ENCODE results near the gene HNRNPUL2.
"Not testable (repeated sequence)": the region's sequence is repeated elsewhere in the genome, so short reads cannot be mapped to it uniquely, and the experiment has no call there.

The HNRNPUL2 gene

GRCh38 chr11:62752994-62753735 is 25.9 kb upstream of the HNRNPUL2 start:
- 93 to 96% methylated on average over 14 to 15 of the region's 15 CpGs for WGBS, 2 experiments (ENCODE audit: insufficient coverage in 2 of 2)
- Histone ChIP-seq H3K27ac (ENCODE audit: low read depth, low read length, severe bottlenecking) (no peak overlapping the region), H3K4me3 (ENCODE audit: extremely low read depth, insufficient read depth, low read length, poor library complexity, severe bottlenecking) (peak overlapping the region; percentile 69), H3K4me1 (ENCODE audit: control insufficient read depth, insufficient read depth, low read length, poor library complexity, severe bottlenecking) (peaks cover 9% of the 10 kb centered on the region), H3K36me3 (ENCODE audit: control insufficient read depth, insufficient read depth, low read length) (peaks cover 13% of the 10 kb centered on the region), H3K9me3 (ENCODE audit: control insufficient read depth, low read length) (no peaks in the 10 kb centered on the region)

- WGBS, 2 experiments (ENCODE audit: insufficient coverage in 2 of 2): 97 to 98% methylated on average over 12 to 13 of the region's 14 CpGs
- Histone ChIP-seq H3K4me1 (ENCODE audit: control insufficient read depth, insufficient read depth, low read length, poor library complexity, severe bottlenecking) (peaks cover 9% of the 10 kb centered on the region), H3K9me3 (ENCODE audit: control insufficient read depth, low read length) (no peaks in the 10 kb centered on the region), H3K4me3 (ENCODE audit: extremely low read depth, insufficient read depth, low read length, poor library complexity, severe bottlenecking) (no peak overlapping the region), H3K27ac (ENCODE audit: low read depth, low read length, severe bottlenecking) (no peak overlapping the region), H3K36me3 (ENCODE audit: control insufficient read depth, insufficient read depth, low read length) (peaks cover 13% of the 10 kb centered on the region)
Observed at GRCh38 chr11:62752177-62752785, 25.0 kb upstream of the HNRNPUL2 start.

- not testable (repeated sequence) for H3K4me1 ChIP-seq (ENCODE audit: control insufficient read depth, insufficient read depth, low read length, poor library complexity, severe bottlenecking); H3K9me3 ChIP-seq (ENCODE audit: control insufficient read depth, low read length); H3K27ac ChIP-seq (ENCODE audit: low read depth, low read length, severe bottlenecking); H3K4me3 ChIP-seq (ENCODE audit: extremely low read depth, insufficient read depth, low read length, poor library complexity, severe bottlenecking)
- 93 to 100% methylated on average over 3 to 5 of the region's 5 CpGs for WGBS, 2 experiments (ENCODE audit: insufficient coverage in 2 of 2)
- peaks cover 13% of the 10 kb centered on the region for H3K36me3 ChIP-seq (ENCODE audit: control insufficient read depth, insufficient read depth, low read length)
Observed at GRCh38 chr11:62749931-62750330, 22.7 kb upstream of the HNRNPUL2 start.

GRCh38 chr11:62747475-62748160 is 20.4 kb upstream of the HNRNPUL2 start:
- 95% methylated on average over 4 to 5 of the region's 9 CpGs for WGBS, 2 experiments (ENCODE audit: insufficient coverage in 2 of 2)
- peak overlapping the region; percentile 45 for H3K27ac ChIP-seq (ENCODE audit: low read depth, low read length, severe bottlenecking)
- H3K4me1 ChIP-seq (ENCODE audit: control insufficient read depth, insufficient read depth, low read length, poor library complexity, severe bottlenecking): peaks cover 4% of the 10 kb centered on the region
- no peaks in the 10 kb centered on the region for H3K9me3 ChIP-seq (ENCODE audit: control insufficient read depth, low read length)
- H3K36me3 ChIP-seq (ENCODE audit: control insufficient read depth, insufficient read depth, low read length): peaks cover 8% of the 10 kb centered on the region
- no peak overlapping the region for H3K4me3 ChIP-seq (ENCODE audit: extremely low read depth, insufficient read depth, low read length, poor library complexity, severe bottlenecking)

- no peak overlapping the region for H3K4me3 ChIP-seq (ENCODE audit: extremely low read depth, insufficient read depth, low read length, poor library complexity, severe bottlenecking)
- H3K4me1 ChIP-seq (ENCODE audit: control insufficient read depth, insufficient read depth, low read length, poor library complexity, severe bottlenecking): no peaks in the 10 kb centered on the region
- H3K9me3 ChIP-seq (ENCODE audit: control insufficient read depth, low read length): no peaks in the 10 kb centered on the region
- H3K36me3 ChIP-seq (ENCODE audit: control insufficient read depth, insufficient read depth, low read length): peaks cover 86% of the 10 kb centered on the region
- H3K27ac ChIP-seq (ENCODE audit: low read depth, low read length, severe bottlenecking): no peak overlapping the region
Observed at GRCh38 chr11:62737196-62737595, 9.9 kb upstream of the HNRNPUL2 start.

GRCh38 chr11:62732830-62733229 is 5.6 kb upstream of the HNRNPUL2 start:
- H3K4me1 ChIP-seq (ENCODE audit: control insufficient read depth, insufficient read depth, low read length, poor library complexity, severe bottlenecking): peaks cover 4% of the 10 kb centered on the region
- peaks cover 69% of the 10 kb centered on the region for H3K36me3 ChIP-seq (ENCODE audit: control insufficient read depth, insufficient read depth, low read length)
- no peak overlapping the region for H3K4me3 ChIP-seq (ENCODE audit: extremely low read depth, insufficient read depth, low read length, poor library complexity, severe bottlenecking)
- H3K9me3 ChIP-seq (ENCODE audit: control insufficient read depth, low read length): no peaks in the 10 kb centered on the region
- no peak overlapping the region for H3K27ac ChIP-seq (ENCODE audit: low read depth, low read length, severe bottlenecking)
- 100% methylated on average over 1 of the region's 2 CpGs; no CpG with 5 or more reads in 1 of the 2 experiments for WGBS, 2 experiments (ENCODE audit: insufficient coverage in 2 of 2)

- H3K9me3 ChIP-seq (ENCODE audit: control insufficient read depth, low read length); H3K27ac ChIP-seq (ENCODE audit: low read depth, low read length, severe bottlenecking); H3K4me1 ChIP-seq (ENCODE audit: control insufficient read depth, insufficient read depth, low read length, poor library complexity, severe bottlenecking): not testable (repeated sequence)
- 94 to 98% methylated on average over 8 to 14 of the region's 14 CpGs for WGBS, 2 experiments (ENCODE audit: insufficient coverage in 2 of 2)
- Histone ChIP-seq H3K36me3 (ENCODE audit: control insufficient read depth, insufficient read depth, low read length) (peaks cover 51% of the 10 kb centered on the region), H3K4me3 (ENCODE audit: extremely low read depth, insufficient read depth, low read length, poor library complexity, severe bottlenecking) (peak overlapping the region; percentile 98)
Observed at GRCh38 chr11:62730076-62730475, 2.8 kb upstream of the HNRNPUL2 start.

GRCh38 chr11:62728171-62728988 is 1.1 kb upstream of the HNRNPUL2 start, which contains the start of gene TTC9C:
TTC9C (plus strand) TSS chr11:62728486; CDS start chr11:62728849, 363 bp downstream.
- peaks cover 46% of the 10 kb centered on the region for H3K36me3 ChIP-seq (ENCODE audit: control insufficient read depth, insufficient read depth, low read length)
- H3K4me3 ChIP-seq (ENCODE audit: extremely low read depth, insufficient read depth, low read length, poor library complexity, severe bottlenecking): peak within 1 kb of the TSS; percentile 98
- H3K9me3 ChIP-seq (ENCODE audit: control insufficient read depth, low read length): no peaks in the 10 kb centered on the region
- 0% methylated on average over 18 of the region's 29 CpGs for WGBS, 2 experiments (ENCODE audit: insufficient coverage in 2 of 2)
- peaks cover 4% of the 10 kb centered on the region for H3K4me1 ChIP-seq (ENCODE audit: control insufficient read depth, insufficient read depth, low read length, poor library complexity, severe bottlenecking)
- H3K27ac ChIP-seq (ENCODE audit: low read depth, low read length, severe bottlenecking): peak within 1 kb of the TSS; percentile 98

GRCh38 chr11:62727872-62728170 is 564 bp upstream of the HNRNPUL2 start:
- Histone ChIP-seq H3K4me1 (ENCODE audit: control insufficient read depth, insufficient read depth, low read length, poor library complexity, severe bottlenecking) (peaks cover 4% of the 10 kb centered on the region), H3K36me3 (ENCODE audit: control insufficient read depth, insufficient read depth, low read length) (peaks cover 46% of the 10 kb centered on the region), H3K9me3 (ENCODE audit: control insufficient read depth, low read length) (no peaks in the 10 kb centered on the region), H3K4me3 (ENCODE audit: extremely low read depth, insufficient read depth, low read length, poor library complexity, severe bottlenecking) (peak overlapping the region; percentile 98), H3K27ac (ENCODE audit: low read depth, low read length, severe bottlenecking) (peak overlapping the region; percentile 98)
- WGBS, 2 experiments (ENCODE audit: insufficient coverage in 2 of 2): 0% methylated on average over 10 to 17 of the region's 20 CpGs

GRCh38 chr11:62726915-62727164 is 417 bp downstream of the HNRNPUL2 start:
- Histone ChIP-seq H3K36me3 (ENCODE audit: control insufficient read depth, insufficient read depth, low read length) (peaks cover 50% of the 10 kb centered on the region), H3K4me3 (ENCODE audit: extremely low read depth, insufficient read depth, low read length, poor library complexity, severe bottlenecking) (peak overlapping the region; percentile 98), H3K9me3 (ENCODE audit: control insufficient read depth, low read length) (no peaks in the 10 kb centered on the region), H3K4me1 (ENCODE audit: control insufficient read depth, insufficient read depth, low read length, poor library complexity, severe bottlenecking) (peaks cover 9% of the 10 kb centered on the region), H3K27ac (ENCODE audit: low read depth, low read length, severe bottlenecking) (peak overlapping the region; percentile 98)
- WGBS, 2 experiments (ENCODE audit: insufficient coverage in 2 of 2): 0% methylated on average over 20 to 30 of the region's 37 CpGs

Measured in mesodermal cell (in vitro differentiated cells).